ENCODE data around the gene AP3D1.
"Not testable (repeated sequence)": the region's sequence is repeated elsewhere in the genome, so short reads cannot be mapped to it uniquely, and the experiment has no call there.

The AP3D1 gene

DNA sequence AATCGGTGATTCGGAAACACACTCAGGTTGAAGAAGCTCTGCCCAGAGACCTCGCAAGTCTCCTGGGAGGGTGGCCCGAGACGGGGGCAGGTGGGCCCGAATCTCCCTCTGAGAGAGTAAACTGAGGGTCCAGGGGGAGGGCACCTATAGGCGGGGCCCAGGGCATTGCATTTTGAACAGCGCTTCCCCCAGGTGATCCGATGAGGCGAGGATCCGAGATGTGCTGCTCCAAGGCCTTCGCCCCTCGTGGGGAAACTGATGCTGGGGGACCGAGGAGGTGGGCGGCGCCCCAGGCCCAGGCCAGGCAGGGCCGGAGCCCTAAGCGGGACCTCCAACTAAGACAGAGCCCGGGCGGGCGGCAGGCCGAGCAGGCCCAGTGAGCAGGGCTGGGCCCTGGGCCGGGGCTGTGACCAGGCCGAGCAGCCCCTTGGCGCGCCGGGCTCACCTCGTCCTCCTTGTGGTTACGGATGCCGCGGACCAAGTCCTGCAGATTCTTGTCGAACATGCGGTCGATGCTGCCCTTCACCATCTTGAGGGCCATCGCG is 500 bp downstream of the AP3D1 start:
- peak in 1 of 2 donors; percentile 10 for DNase-seq (ENCODE audit: low read depth in 2 of 2)

DNA sequence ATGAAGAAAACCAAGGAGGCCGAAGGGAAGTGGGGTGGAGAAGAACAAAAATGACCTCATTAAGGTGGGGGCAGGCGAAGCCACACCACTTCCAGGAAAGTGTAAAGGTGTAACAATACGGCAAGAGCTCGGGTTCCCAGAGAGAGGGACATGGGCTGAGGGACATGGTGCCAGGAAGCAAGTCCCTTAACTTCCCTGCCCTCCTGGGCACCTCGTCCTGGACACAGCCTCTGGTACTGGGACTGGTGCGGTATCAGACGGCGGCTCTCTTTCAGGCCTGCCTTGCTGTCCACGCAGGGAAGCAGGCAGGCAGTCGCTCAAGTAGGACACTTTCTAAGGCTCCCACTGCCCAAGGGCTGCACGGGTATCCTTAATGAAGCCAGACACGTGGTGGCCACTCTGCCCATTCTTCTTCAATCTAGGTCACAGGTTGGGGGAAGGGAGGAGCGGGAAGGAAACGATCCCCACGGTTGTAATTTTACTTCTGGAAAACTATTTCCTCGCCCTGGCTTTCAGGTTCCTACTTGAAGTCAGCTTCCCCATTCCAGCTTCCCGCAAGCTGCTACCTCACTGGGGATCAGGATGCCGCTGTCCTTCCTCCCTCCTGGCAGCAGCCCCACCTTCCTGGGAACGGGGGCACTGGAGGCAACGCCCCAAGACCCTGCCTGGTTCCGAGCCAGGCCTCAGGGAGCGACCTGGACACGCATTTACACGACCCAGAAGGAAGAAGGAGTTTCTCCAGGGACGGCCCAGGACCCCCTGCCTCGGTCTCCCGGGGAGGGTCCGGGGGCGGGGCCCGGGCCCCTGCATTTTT is 1.2 kb downstream of the AP3D1 start:
- DNase-seq (ENCODE audit: low read depth in 2 of 2) = no peak

DNA sequence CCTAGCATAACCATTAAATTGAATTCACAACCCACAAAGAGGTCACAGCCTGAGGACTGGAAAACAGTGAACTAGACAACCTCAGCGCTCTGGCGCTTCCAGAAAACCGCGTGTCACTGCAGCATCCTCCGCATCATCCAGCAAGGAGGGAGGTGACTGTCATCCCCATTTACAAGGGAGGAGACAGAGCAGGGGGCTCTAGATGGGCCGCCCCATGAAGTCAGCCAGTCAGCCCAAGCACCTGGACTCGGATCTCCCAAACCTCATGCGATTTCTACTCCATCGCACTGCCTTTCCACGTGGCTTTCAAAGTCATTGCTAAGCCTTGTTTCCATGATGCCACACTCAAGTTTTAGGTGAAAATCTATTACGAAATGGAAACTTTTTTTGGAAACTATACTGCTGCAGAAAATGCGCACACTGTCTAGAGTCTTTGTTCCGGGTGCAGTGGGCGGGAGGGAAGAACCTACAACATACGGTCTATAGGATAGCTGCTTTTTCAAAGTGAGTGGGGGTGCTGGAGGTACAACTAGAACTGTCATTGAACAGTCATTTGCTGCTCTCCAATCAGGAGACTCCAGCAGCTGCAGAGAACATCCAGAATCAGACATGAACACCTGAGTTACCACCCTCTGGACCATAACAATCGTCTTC is 2.8 kb downstream of the AP3D1 start:
- DNase-seq (ENCODE audit: low read depth in 2 of 2) = no peak

DNA sequence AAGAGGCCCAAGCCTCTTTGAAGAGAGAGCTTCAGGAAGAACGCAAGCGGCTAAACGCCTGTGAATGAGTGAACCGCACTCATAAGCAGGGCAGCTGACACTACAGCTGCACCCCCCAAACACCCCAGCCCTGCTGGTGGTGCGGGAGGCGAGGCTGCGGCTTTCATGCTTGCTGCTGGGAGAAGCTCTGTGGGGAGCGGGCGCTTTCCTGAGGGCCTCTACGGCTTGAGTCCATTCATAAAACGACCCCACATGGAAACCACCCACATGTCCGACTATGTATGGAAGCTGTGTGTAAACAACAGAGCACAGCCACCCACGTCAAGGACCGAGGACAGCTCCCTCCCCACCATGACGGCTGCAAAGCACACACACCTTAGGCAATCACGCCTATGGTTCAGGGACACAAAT is 5.5 kb downstream of the AP3D1 start:
- DNase-seq (ENCODE audit: low read depth in 2 of 2) = no peak

DNA sequence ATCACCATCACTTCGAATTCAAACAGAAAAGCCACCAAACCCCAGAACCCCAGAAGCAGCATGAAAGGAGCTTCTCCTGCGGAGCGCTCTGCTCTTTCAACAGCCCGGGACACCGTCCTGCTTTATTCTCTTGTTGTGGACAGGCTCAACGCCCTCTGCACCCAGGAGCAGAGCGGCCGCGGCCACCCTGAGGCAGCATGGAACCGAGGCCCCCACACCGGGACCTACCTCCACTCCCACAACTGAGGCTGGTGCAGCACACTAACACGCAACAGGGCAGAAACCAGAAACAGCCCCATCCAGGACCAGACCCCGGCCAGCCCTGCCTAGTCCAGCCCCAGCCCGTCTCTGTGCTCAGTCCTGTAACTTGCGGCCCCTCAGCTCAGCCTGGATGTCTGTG is 7.2 kb downstream of the AP3D1 start:
- no peak for DNase-seq (ENCODE audit: low read depth in 2 of 2)

DNA sequence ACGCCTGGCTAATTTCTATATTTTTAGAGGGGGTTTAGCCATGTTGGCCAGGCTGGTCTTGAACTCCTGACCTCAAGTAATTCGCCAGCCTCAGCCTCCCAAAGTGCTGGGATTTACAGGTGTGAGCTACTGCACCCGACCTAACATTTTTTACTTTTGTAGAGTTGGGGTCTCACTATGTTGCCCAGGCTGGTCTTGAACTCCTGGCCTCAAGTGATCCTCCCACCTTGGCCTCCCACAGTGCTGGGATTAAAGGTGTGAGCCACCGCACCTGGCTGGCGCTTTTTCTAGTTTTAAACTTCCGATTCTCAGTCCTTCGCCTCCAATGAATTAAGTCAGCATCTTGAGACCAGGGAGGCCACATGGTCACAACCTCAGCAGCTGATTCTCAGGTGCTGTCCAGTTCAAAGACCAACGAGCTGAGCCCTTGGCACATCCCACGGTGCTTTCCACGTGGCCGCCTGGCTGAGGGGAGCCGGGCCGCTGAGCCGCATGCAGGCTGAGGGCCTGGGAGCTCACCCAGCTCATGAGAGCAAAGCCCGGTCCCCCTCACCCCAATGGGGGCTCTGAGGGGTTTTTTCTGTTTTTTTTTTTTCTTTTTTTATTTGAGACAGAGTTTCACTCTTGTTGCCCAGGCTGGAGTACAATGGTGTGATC is 9.1 kb downstream of the AP3D1 start:
- no peak for DNase-seq (ENCODE audit: low read depth in 2 of 2)

DNA sequence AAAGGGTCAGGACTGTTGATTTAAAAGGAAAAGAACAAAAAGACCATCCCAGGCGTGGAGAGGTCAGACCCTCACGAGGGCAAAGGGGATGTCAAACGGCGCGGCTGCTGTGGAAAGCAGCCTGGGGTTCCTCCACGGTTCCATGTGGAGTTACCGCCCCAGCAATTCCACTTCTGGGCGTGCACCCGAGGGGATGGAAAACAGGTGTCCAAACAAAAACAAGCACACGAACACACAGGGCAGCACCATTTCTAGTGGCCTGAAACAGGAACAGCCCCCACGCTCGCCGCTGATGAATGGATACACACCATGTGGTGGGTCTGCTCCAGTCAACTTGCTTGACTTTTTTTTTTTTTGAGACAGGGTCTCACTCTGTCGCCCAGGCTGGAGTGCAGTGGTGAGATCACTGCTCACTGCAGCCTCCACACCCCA is 11.2 kb downstream of the AP3D1 start:
- no peak for DNase-seq (ENCODE audit: low read depth in 2 of 2)

DNA sequence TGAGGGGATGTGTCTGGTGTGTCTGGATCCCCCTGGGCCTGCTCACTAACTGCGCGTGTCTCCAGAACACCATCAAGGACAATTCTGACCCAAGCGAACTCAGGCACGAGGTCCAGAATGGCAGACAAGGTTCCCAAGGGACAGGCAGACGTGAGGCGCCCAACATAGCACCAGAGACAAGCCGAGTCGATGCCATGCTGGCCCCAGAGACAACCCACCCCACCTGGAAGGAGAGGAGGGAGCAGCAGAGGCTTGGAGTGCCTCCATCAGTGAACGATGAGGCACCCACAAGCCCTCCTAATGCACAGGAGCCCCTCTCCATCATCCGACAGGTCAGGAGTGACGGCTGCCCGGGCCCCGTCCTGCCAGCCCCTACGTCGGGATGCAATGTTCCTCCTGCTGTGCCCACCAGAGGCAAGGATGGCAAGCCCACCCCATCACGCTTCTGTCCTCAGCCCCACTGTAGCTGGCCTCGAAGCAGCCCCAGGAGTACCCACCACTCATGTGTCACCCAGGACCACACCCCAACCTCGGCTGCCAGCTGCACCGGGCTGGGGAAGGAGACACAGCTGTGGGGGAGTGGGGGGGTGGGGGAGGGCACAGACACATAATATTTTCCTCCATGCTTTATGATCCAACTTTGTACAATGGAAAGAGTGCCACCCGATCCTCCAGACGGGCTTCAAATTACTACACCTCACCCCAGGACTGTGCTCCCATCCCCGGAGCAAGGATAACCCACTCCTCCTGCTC is 11.8 kb downstream of the AP3D1 start:
- DNase-seq (ENCODE audit: low read depth in 2 of 2) = no peak

DNA sequence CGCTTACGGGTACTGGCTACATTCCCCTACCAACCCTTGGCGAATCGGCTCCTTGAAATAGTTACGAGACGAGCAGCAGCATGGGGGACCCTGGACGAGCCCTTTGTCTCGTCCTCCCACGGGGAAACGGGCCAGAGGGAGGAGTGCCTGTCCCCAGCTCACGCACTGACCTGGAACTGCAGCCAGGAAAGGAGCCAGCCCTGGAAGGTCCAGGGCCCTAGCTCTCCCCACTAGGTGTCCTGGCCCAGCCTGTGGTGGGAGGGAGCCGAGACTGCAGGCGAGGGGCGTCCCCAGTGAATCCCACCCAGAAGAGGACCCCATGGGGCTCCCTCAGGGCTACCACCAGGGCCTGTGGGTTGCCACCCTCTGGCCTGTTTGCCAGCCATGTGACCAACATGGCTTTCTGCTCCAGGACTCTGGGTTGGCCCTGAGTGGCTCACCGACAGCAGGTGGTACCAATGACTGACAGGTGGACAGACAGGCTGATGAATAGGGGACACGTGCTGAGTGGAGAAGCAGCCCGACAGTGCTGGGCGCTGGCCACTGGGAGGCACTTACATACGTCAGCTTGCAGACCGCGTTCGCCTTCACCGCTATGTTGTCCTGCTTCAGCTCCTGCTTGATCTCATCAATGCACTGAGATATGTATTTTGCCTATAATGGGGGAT is 13.2 kb downstream of the AP3D1 start:
- no peak for DNase-seq (ENCODE audit: low read depth in 2 of 2)

DNA sequence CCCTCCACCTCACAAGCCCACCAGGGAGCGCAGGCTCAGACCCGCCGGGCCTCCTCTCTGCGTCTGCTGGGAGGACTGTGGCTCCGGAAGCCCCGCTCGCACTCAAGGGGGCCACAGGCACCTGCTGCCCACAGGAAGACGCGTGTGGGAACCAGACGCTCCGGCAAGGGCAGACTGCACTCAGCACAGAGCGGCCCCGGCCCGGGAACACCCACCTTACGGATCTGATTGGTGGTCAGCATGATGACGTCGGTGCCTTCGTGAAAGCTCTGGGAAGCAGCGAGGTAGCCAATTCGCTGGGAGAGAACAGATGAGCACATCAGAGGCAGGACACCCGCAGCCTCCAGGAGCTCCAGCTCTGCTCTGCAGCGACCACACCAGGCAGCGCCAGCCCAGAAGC is 14.6 kb downstream of the AP3D1 start:
- no peak for DNase-seq (ENCODE audit: low read depth in 2 of 2)

DNA sequence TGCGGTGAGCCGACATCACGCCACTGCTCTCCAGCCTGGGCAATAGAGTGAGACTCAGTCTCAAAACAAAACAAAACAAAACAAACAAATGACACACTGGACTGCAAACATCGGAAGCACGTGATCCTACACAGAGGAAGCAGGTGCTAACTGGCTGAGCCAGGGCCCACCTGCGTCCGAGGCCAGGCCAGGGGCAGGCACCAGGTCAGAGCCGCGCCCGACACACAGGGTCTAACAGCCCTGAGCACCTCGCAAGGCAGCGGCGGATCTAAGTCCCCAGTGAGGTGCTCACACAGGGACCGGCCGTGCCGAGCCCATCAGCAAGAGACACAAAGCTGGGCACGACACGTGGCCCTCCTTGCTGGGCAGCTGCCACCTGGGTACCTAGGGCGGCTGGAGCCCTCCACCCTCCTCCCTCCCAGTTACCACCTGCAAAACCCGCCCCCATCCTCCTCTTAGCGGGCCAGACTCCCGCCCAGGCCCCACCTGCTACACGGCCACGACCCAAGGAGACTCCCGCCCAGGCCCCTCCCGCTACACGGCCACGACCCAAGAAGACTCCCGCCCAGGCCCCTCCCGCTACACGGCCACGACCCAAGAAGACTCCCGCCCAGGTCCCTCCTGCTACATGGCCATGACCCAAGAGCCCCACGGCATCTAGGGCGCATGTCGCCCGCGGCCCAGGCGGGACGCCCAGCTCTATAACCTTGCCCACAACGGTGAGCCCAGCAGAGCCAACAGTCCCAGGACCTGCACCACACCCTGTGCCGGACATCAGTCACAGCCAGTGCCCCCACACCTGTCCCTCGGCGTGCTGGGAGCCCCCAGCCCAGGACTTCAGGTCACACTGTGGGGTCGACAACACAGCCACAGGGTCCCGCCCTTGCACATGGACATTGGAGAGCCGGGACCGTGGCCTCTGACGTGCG is 15.6 kb downstream of the AP3D1 start:
- no peak for DNase-seq (ENCODE audit: low read depth in 2 of 2)

DNA sequence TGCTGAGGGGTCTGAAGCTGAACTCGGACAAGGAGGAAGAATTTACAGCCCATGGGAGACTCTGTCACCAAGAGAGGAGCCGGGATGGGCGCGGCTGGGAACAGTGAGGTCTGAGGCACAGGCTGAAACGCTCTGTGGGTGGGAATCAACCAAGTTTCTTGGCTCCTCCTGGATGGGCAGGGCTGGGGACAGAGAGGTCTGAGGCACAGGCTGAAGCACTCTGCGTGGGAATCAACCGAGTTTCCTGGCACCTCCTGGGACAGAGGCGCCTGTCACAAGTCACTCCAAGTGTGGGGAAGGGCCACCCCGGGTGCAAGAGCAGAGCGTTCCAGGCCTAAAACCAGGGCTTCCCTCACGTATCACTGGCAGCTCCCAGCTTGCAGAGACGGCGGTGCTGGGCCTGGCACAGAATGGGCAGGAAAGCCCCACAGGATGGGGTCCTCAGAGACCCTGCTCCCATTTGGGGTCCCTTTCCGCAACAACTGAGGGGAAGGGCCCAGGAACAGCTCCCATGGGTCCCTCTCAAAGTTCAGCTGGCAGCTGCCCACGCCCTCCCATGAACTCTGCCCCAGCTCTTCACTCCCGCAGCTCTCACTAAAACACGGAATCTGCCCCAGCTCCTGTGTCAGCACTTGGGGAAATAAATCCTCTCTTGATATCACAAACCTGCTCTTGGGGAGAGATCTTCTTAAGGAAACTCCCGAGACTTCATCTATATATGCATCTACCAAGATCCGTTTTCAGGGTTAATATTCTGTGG is 18.5 kb downstream of the AP3D1 start:
- DNase-seq (ENCODE audit: low read depth in 2 of 2) = no peak

DNA sequence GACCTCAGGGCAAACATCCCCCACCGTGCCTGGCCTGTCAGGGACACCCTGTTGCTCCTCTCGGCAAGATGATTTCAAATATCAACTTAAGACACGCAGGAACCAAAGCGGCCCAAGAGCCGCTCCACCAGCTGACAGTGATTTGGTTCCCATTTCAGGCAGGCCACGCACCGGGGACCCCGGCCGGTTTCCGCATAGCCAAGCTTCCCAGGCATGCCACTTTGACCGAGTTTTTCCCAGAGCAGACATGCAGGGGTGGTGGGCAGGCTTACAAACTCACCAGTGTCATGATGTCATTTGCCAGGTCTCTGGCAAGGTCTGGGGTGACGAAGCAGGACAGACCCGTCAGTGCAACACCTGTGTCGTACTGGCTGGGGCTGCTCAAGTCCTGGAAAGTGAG is 19.2 kb downstream of the AP3D1 start:
- no peak for DNase-seq (ENCODE audit: low read depth in 2 of 2)

DNA sequence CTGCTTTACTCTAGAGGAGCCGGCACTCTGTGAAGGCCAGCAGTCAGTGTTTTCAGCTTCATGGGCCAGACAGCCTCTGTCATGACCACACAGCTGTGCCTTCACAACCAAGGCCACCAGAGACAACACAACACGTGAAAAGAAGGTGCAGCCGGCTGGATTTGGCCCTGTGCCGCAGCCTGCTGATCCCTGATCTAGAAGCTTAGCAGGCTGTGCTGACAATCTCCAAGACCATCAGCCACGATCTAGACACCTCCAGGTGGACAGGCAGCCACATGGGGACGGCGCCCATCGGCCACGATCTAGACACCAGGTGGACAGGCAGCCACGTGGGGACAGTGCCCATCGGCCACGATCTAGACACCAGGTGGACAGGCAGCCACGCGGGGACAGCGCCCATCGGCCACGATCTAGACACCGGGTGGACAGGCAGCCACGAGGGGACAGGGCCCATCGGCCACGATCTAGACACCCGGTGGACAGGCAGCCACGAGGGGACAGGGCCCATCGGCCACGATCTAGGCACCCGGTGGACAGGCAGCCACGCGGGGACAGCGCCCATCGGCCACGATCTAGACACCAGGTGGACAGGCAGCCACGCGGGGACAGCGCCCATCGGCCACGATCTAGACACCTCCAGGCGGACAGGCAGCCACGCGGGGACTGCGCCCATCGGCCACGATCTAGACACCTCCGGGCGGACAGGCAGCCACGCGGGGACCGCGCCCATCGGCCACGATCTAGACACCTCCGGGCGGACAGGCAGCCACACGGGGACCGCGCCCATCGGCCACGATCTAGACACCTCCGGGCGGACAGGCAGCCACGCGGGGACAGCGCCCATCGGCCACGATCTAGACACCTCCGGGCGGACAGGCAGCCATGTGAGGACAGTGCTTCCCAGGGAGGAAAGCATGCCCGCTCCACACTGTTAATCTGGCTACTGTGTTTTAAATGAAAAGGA is 20.1 kb downstream of the AP3D1 start:
- not testable (repeated sequence) for DNase-seq (ENCODE audit: low read depth in 2 of 2)

DNA sequence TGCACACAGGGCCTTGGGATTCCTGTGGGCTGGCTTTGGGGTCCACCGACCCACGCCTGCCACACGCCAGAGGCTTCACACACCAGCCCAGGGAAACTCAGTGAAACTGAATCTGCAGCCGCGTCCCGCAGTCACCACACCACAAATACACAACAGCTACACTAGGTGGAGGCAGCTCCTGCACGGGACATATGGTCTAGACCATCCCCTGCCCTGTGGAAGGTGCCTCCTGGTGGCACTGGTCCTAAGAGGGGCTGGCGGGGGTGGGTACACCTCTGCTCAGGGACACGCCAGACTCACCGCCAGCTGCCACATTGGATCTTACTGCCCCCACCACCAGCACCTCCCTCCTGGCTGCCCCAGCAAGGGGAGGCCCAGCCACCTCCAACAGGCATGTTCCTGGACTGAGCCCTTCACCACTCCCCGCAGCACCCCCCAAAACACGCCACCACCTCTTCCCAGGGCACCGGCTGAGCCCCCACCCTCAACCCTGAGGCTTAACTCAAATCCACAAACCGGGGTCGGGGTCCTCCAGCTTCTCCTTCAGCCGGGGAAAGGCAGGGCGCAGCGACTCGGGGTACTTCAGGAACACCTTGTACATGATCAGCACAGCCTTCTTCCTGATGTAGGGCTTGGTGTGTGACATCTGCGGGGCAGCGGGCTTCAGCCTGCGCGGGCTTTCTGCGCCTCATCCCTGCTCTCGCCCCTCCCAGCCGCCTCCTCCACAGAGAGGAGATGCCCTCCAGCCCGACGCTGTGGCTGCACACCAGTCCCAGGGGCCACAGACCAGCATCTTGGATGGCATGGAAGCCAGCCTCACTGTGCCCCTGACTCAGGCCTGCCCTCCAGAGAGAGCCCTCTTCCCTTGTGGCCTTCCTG is 21.2 kb downstream of the AP3D1 start:
- DNase-seq (ENCODE audit: low read depth in 2 of 2) = no peak

DNA sequence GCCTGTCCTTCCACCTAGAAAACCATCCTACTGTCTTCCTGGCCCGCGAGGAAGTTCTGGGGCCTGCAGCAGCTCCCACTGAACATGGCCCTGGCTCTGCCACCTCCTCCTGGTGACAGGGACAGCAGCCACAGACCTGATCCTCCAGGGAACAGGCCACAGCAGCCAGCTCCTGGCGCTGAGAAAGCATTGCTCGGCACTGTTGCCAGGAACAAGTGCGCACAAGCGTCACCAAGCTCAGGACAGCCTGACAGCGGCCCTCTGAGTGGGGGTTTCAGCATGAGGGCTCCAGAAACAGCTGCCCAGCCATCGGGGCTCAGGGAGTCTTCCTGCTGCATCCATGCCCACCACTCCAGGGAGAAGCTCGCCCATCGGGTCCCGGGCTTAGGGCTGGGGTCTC is 21.9 kb downstream of the AP3D1 start:
- DNase-seq (ENCODE audit: low read depth in 2 of 2) = no peak

DNA sequence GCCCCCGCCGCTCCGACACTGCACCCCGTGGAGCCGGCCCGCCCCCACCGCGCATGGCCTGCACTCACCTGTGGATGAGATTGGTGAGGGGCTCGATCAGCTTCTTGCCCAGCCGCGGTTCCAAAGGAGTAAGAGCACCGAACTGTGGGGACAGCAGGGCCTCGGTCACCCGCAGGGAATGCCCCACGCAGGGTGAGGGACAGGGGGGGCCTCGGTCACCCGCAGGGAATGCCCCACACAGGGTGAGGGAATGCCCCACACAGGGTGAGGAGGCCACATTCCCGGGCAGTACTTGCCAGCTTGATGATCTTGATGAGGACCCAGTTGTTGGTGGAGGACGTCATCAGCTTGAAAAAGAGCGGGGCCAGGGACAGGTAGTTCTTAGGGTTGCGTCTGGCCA is 22.3 kb downstream of the AP3D1 start:
- no peak for DNase-seq (ENCODE audit: low read depth in 2 of 2)
